GM18861 (cell line): Measurements from ENCODE around the gene CMA1.
A peak's percentile ranks its signal among the peaks of the same experiment; 100 is the strongest.
"Not testable (repeated sequence)": the region's sequence is repeated elsewhere in the genome, so short reads cannot be mapped to it uniquely, and the experiment has no call there.

Experiments
- ATAC-seq: cut with Tn5 transposase; IDR thresholded peaks from one replicate; pipeline ENCODE4 v1.9.1; 2021; ENCODE audit not compliant: unreplicated experiment

CMA1 gene, protein sequence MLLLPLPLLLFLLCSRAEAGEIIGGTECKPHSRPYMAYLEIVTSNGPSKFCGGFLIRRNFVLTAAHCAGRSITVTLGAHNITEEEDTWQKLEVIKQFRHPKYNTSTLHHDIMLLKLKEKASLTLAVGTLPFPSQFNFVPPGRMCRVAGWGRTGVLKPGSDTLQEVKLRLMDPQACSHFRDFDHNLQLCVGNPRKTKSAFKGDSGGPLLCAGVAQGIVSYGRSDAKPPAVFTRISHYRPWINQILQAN

DNA sequence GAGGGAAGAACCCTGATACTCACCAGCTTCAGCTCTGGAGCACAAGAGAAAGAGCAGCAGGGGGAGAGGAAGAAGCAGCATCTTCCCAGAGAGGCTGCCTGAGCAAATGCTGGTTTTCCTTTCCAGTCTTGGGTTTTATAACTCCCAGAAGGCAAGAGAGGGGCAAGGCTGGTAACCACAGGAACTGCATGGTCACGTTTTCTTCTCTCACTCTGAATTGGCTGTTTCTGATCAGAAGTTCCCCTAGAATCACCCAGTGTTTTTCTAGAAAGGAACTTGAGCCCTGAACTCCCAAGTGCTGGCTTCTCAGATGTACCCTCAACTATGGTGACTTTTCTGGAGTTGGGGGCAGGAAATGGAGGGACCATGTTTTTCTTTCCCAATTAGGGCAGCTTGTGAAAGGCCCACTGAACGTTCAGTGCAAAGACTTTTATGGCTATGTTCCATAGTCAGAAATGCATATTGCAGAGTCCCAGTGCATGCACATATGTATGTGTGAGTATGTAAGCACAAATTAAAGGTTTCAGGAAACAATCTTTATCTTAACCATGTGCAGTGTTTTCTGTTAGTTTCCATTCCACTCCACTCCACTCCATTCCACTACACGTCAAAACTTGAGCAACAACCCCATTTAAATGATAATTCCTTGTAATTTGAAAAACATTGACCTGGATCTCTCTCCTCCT is at the start of gene CMA1:
TSS of gene CMA1 (minus strand) at position 111 of the 686 bp plus-strand sequence. CDS start at position 81, 30 bp downstream.
- no peak for ATAC-seq

DNA sequence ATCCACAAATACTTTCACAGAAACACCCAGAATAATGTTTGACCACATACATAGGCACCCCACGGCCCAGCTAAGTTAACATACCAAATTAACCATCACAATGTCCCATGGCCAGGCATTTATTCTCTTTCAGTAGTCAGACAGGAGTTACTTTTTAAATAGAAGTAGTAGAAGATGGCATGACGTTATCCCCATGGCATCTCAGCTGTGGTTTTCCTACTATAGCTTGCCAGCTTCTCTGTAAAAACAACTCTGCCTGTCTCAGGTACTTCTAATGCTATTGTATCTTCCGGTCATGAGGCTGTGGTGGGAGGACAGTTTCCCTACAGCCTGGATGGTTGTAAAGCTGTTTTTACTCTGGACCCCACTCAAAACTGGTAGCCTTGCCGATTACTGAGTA is 48.7 kb upstream of the CMA1 start:
- no peak for ATAC-seq

DNA sequence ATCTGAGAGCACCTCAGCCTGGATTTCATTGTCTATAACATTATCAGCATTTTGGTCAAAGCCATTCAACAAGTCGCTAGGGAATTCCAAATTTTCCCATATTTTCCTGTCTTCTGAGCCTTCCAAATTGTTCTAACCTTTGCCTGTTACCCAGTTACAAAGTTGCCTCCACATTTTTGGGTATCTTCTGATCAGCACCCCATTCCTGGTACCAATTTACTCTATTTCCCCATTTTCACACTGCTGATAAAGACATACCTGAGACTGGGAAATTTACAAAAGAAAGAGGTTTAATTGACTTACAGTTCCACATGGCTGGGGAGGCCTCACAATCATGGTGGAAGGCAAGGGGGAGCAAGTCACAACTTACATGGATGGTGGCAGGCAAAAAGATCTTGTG is 41.0 kb upstream of the CMA1 start:
- not testable (repeated sequence) for ATAC-seq

DNA sequence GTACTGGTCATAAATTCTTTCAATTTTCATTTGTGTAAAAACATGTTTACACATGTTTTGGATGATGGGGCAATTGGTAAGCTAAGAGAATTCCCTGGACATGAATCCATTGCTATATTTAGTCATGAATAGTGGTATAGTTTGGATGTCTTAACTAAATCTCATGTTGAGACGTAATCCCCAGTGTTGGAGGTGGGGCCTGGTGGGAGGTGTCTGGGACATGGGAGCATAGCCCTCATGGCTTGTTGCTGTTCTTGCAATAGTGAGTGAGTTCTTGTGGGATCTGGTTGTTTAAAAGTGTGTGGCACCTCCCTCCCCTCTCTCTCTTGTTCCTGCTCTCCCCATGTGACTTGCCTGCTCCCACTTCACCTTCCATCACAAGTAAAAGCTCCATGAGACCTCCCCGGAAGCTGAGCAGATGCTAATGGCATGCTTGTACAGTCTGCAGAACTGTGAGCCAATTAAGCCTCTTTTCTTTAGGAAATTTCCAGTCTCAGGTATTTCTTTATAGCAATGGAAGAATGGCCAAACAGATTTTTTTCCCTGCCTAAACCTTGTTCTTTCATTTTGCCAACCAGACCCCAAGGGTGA is 34.4 kb upstream of the CMA1 start:
- ATAC-seq: no peak

DNA sequence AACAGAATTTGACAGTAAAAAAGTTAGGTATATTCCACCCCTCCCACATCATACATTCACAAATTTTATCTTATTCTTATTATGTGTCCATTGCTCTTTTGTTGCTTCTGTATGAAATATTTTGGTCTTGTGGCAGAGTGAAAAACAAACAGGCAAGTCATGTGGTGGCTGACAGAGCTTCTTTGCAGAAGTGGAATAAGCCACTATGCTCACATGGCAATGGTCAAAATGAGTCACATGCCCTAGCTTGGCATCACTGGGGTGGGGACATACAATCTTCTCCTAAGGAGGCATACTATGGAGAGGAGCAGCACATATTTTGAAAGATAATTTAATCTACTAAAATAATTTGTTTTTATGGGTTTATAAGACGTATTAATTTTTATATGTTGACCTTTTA is 27.7 kb upstream of the CMA1 start:
- no peak for ATAC-seq

DNA sequence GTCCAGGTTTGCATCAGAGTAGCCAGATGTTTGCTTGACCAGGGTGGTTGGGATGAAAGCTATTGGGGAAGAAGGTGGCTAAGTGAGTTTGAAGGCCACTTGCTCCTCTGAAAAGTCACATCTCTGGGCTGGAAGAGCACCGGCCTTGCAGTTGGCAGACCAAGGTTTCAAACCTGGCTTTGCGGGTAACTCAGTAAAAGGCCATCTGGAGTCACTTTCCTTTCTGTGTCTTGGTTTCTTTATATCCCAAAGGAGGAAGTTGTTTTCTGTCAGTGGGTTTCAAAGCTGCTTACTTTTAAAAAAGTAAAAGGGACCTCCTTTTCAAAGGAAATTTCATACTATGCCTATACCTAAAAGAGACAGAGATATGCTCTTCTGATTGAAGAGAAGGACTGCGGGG is 26.2 kb upstream of the CMA1 start:
- ATAC-seq: no peak

DNA sequence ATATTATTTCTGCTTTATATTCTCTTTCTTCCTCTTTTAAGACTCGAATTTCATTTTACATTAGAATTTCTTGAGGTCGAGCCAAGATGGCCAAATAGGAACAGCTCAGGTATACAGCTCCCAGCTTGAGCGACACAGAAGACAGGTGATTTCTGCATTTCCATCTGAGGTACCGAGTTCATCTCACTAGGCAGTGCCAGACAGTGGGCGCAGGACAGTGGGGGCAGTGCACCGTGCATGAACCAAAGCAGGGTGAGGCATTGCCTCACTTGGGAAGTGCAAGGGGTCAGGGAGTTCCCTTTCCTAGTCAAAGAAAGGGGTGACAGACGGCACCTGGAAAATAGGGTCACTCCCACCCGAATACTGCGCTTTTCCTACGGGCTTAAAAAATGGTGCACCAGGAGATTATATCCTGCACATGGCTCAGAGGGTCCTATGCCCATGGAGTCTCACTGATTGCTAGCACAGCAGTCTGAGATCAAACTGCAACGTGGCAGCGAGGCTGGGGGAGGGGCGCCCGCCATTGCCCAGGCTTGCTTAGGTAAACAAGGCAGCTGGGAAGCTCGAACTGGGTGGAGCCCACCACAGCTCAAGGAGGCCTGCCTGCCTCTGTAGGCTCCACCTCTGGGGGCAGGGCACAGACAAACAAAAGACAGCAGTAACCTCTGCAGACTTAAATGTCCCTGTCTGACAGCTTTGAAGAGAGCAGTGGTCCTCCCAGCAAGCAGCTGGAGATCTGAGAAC is 18.0 kb upstream of the CMA1 start:
- not testable (repeated sequence) for ATAC-seq

DNA sequence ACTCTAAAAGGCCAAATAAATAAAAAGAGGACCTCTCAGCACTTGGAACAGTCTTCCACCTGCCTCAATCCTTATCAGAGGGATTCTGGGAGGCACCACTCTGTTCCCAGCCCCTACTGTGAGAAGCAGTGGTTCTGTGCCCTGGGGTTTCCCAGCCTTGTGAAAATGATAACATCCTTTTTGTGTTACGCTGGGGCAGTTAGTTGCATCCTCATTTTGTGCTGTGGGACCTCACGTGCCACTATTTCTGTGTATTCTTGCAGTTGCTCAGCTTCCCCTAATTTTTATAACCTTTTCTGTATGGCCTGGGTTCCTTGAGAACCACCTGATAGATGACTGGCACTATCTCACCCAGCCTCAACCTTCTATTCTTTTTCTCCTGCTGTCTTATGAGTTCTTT is 10.8 kb upstream of the CMA1 start:
- no peak for ATAC-seq

DNA sequence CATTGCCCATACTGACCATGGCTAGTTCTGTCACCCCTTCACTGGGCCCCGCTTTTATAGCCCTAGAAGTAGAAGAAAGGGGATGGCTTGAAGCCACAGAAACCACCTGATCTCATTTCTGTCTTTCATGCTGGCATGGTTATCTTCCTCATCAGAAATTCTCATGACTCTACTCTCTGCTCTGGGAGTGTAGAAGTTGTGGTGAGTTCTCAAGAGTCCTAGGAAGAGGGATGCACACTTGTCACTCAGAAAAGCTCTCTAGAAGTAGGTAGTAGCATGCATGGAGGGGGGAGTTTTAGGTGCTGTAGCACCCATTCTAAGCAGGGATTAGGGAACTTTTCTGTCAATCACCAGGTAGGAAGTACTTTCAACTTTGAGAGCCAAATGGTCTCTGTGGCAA is 6.1 kb upstream of the CMA1 start:
- ATAC-seq: no peak

DNA sequence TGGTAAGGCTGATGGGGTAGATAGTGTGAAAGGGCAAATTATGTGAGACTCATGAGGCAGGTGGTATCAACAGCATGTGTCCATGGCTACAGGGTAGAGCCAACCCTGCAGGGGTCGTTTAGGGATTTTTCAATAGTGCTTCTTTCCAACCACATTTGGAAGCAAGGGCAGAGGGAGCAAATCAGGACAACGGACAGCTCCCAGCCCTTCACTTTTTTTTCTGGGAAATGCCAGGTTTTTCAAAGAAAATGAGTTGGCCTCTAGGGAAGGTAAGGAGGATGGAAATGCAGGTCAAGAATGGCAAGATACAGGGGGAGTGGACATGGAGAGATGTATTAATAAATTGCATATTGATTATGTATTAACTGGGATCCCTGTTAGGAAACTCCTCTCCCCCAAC is 4.9 kb upstream of the CMA1 start:
- ATAC-seq: no peak

DNA sequence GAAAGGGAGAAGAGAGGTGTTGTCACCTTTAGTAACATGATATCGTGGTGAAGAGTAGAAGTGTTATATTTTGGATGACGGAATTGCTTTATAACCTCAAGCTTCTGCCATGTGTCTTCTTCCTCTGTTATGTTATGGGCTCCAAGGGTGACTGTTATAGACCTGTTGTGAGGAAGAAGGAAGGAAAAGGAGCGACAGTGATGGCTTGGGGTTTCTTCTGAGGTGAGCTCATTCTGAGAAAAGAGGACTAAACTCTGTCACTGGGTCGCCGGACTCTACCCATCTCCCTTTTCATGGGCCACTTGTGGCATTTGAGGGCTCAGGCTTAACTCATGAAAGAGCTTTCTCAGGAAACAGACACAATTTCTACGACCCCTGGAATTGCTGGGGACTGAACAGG is 1.6 kb downstream of the CMA1 start:
- no peak for ATAC-seq

DNA sequence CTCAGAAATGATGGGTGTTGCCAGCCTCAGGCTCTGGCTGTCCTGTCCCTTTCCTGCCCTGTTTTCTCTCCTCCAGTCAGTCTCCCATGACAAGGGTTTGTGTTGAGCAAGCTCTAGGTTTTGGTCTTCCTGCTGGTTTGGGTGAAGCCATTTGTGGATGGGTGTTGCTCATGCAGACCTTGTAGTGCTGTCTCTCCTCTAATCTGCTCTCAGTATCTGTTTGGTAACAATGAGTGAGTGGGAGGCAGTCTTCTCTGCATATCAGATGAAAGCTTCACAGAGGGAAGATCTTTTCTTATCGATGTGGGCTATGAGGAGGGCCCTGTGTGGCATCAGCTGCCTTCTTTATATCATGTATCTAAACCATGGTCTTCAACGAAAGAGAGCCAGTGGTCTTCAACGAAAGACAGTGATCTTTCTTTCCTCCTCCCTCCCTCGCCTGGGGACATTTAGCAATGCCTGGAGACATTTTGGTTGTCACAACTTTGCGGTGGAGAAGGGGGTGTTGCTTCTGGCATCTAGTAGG is 3.6 kb downstream of the CMA1 start:
- ATAC-seq: no peak

DNA sequence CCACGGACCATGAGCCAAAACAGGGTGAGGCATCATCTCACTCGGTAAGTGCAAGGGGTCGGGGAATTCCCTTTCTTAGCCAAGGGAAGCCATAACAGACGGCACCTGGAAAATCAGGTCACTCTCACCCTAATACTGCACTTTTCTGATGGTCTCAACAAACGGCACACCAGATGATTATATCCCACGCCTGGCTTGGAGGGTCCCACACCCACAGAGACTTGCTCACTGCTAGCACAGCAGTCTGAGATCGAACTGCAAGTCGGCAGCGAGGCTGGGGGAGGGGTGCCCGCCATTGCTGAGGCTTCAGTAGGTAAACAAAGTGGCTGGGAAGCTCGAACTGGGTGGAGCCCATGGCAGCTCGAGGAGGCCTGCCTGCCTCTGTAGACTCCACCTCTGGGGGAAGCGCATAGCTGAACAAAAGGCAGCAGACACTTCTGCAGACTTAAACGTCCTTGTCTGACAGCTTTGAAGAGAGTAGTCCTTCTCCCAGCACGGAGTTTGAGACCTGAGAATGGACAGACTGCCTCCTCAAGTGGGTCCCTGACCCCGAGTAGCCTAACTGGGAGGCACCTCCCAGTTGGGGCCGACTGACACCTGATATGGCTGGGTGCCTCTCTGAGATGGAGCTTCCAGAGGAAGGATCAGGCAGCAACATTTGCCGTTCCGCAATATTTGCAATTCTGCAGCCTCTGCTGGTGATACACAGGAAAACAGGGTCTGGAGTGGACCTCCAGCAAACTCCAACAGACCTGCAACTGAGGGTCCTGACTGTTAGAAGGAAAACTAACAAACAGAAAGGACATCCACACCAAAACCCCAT is 16.3 kb downstream of the CMA1 start:
- not testable (repeated sequence) for ATAC-seq

DNA sequence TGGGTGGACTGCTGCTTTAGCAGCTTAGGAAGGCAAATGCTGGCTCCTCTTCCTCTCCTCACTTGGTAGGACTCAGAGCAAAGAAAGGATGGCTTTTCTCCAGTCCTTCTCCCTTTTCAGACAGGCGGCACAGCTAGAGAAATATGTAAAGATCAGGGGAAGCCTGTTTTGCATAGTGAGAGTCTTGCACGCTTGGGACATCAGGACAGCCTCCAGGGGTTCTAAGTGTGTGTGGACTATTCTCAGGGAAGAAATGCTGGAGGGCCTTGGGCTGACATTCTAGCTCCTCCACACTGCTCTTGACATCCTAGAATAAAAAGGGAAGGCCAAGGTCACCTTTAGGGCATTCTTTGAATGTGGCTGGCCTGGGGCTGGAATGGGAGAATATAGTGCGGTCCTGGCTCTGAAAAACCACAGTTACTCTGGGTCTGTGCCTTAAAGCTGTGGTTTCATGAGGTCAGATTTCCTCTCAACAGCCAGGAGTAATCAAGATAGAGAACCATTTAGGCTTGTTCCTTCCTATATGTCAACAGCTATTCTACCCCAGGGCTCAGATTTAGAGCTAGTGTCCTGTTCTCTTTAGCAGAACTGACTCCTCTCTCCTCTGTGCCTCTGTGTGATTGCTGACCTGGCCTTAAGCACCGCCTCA is 24.3 kb downstream of the CMA1 start:
- no peak for ATAC-seq

DNA sequence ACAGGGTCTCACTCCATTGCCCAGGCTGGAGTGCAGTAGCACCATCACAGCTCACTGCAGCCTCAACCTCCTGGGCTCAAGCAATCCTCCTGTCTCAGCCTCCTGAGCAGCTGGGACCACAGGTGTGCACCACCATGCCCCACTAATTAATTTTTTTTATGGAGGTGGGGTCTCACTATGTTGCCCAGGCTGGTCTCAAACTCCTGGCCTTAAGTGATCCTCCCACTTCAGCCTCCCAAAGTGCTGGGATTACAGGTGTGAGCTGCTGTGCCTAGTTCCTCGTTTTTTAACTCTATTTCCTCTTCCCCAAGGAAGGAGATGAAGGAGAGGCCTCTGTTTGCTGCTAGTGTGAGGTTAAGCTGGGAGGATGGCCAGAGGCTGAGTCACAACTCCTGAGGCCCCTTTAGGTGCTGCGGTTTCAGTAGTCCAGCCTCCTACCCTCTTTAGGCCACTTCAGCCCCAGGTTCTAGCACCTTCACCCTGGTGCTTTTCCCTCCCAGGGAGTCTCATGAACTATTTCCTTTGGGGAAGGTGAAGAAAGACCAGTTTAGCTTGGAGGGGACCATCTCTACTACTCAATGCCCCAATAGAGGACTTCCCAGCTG is 25.3 kb downstream of the CMA1 start:
- ATAC-seq: not testable (repeated sequence)

DNA sequence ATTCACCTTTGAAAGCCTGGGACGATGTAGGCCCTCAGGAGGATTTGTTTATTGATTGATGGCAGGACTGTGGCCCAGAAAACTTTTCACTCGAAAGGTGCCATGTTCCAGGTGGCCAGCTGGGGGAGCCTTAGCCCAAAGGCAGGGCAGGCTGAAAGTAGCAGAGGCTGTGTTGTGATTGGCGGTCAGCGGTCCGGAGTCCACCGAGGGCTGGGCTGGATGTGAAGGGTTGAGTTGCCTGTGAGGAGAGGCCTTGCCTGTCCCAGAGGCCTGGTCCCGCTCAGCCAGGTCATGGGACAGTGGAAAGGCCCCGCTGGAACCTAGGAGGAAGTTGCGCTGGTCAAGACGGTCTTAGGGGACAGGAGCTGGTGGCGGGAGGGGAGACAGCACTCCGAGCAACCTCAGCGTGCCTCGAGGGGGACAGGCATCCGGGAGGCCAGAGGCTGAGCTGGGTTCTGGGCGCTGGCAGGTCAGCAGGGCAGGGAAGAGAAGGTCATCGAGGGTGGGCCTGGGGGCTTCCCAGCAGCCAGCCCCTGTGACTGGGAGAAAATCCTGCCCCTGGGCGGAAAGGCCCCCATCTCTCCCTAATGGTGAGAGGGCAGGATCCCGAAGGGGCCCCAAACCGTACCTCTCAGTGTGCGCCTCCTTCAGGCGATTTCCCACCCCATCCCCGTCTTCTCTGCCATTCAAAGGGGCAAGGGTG is 26.3 kb downstream of the CMA1 start:
- ATAC-seq: peak; percentile 77

DNA sequence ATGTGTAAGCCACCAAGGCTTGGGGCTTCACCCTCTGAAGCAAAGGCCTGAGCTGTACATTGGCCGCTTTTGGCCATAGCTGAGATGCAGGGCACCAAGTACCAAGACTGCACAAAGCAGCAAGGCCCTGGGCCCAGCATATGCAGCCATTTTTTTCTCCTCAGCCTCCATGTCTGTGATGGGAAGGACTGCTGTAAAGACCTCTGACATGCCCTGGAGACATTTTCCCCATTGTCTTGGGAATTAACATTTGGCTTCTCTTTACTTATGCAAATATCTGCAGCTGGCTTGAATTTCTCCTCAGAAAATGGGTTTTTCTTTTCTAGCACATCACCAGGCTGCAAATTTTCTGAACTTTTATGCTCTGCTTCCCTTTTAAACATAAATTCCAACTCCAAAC is 28.1 kb downstream of the CMA1 start:
- not testable (repeated sequence) for ATAC-seq

DNA sequence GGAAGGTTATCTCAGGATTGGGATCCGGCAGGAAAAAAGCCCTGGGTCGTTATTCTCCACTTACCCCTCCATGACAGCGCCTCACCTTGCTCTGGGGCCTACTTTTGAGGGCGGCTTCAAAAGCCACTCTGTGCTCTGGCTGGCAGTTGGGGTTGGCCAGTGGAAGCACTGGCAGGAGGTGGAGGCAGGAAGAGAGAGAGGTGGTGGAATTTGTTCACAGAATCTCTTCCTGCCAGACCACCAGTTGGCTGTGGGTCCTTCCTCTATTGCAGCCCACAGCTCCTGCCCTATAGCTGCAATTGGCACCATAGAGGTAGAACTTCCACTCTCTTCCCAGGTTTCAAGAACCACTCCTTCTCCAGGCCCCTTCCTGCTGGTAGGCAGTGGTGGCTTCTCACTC is 32.8 kb downstream of the CMA1 start:
- ATAC-seq: no peak

DNA sequence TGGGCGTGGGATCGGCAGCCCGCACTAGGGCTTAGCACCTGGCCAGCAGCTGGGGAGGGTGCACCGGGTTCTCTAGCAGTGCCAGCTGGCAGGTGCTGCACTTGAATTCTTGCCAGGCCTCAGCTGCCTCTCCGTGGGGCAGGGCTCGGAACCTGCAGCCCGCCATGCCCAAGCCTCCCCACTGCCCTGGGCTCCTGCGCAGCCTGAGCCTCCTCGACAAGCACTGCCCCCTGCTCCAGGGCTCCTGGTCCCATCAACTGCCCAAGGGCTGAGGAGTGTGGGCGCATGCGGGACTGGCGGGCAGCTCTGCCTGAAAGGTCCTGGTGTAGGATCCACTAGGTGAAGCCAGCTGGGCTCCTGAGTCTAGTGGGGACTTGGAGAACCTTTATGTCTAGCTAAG is 34.9 kb downstream of the CMA1 start:
- ATAC-seq: no peak
